SK-N-SH (cell line): Measurements from ENCODE around the gene PPP1R1B. TPM values are rescaled to one million over a fixed set of nuclear protein-coding genes. Genes with fewer than 3 reads are reported as not detected.

ENCODE experiments used
- CTCF ChIA-PET: fragments of 300-600, 350-600 bp; formaldehyde crosslinking; extraction: SDS; loops from one replicate; lab custom pipeline; 2021; lab: Yijun Ruan, JAX
- POLR2A ChIA-PET: fragments of 350-600 bp; sonication (Branson Sonifier 250); formaldehyde crosslinking; extraction: SDS; loops from one replicate; lab custom pipeline; 2020; ENCODE audit warnings: antibody characterized with exemption, inconsistent platforms; lab: Yijun Ruan, JAX
- DNase-seq: peaks from one replicate; pipeline ENCODE4 v3.0.0; 2012
- H2AFZ ChIP-seq: fragments of 200-600 bp; sonication (generic); 2 replicates; pipeline ENCODE4 v1.8.1; 2016; ENCODE audit warnings: antibody characterized with exemption, mild to moderate bottlenecking, low read depth
- H3F3A ChIP-seq: fragments of 200-600 bp; sonication (generic); replicated peaks from 2 replicates; pipeline ENCODE3; 2016; ENCODE audit warnings: antibody characterized with exemption, mild to moderate bottlenecking; ENCODE audit not compliant: insufficient read depth
- H3K27ac ChIP-seq, 2 experiments: fragments of 200-500 bp in 1 of 2; fragments of 200-600 bp in 1 of 2; sonication (Bioruptor generic) in 1 of 2; sonication (generic), shearing (Covaris generic) in 1 of 2; 2 replicates each; pipeline versions ENCODE4 v1.5.1 to v1.6.1; 2014 to 2016; ENCODE audit warnings: low read depth in 2 of 2, inconsistent platforms in 1 of 2, low read length in 1 of 2, mild to moderate bottlenecking in 1 of 2, mixed read lengths in 1 of 2
- H3K27me3 ChIP-seq: fragments of 200-600 bp; sonication (generic), shearing (Covaris generic); 2 replicates; pipeline ENCODE4 v1.6.1; 2016; ENCODE audit warnings: mixed run types; ENCODE audit not compliant: insufficient read depth
- H3K36me3 ChIP-seq, 2 experiments: fragments of 200-500 bp in 1 of 2; fragments of 200-600 bp in 1 of 2; sonication (Bioruptor generic) in 1 of 2; sonication (generic) in 1 of 2; replicated peaks in 1 of 2; 2 replicates each; pipeline versions ENCODE3 to v1.5.1; 2014 to 2016; ENCODE audit warnings: low read length in 1 of 2, mild to moderate bottlenecking in 1 of 2; ENCODE audit not compliant: insufficient read depth in 2 of 2, control insufficient read depth in 1 of 2
- H3K4me1 ChIP-seq, 2 experiments: fragments of 200-500 bp in 1 of 2; fragments of 200-600 bp in 1 of 2; sonication (Bioruptor generic) in 1 of 2; sonication (generic), shearing (Covaris generic) in 1 of 2; 2 replicates each; pipeline versions ENCODE4 v1.5.1 to v1.6.1; 2014 to 2016; ENCODE audit warnings: low read depth in 1 of 2, low read length in 1 of 2, mixed run types in 1 of 2; ENCODE audit not compliant: insufficient read depth in 2 of 2, control insufficient read depth in 1 of 2
- H3K4me2 ChIP-seq: fragments of 200-600 bp; sonication (generic), shearing (Covaris generic); 2 replicates; pipeline ENCODE4 v1.6.1; 2017; ENCODE audit warnings: mixed run types
- H3K4me3 ChIP-seq, 2 experiments: fragments of 200-500 bp in 1 of 2; fragments of 200-600 bp in 1 of 2; sonication (Bioruptor generic) in 1 of 2; sonication (generic), shearing (Covaris generic) in 1 of 2; 2 replicates each; pipeline versions ENCODE4 v1.5.1 to v1.8.1; 2014 to 2016; ENCODE audit warnings: low read depth in 2 of 2, inconsistent platforms in 1 of 2, low read length in 1 of 2, mild to moderate bottlenecking in 1 of 2, mixed read lengths in 1 of 2, moderate library complexity in 1 of 2
- H3K79me2 ChIP-seq: fragments of 200-600 bp; sonication (generic); 2 replicates; pipeline ENCODE4 v1.8.1; 2017; ENCODE audit warnings: mild to moderate bottlenecking; ENCODE audit not compliant: insufficient read depth
- H3K9ac ChIP-seq: fragments of 200-600 bp; sonication (generic); 2 replicates; pipeline ENCODE4 v1.6.1; 2017; ENCODE audit warnings: mixed run types
- H3K9me2 ChIP-seq: fragments of 200-600 bp; sonication (generic); 2 replicates; pipeline ENCODE4 v1.6.1; 2017; ENCODE audit warnings: mixed run types
- H3K9me3 ChIP-seq: fragments of 200-600 bp; sonication (generic); 2 replicates; pipeline ENCODE4 v1.6.1; 2017; ENCODE audit warnings: mixed run types, mild to moderate bottlenecking, moderate library complexity
- H4K20me1 ChIP-seq: fragments of 200-600 bp; sonication (generic); 2 replicates; pipeline ENCODE4 v1.6.1; 2017; ENCODE audit warnings: mild to moderate bottlenecking, mixed run types; ENCODE audit not compliant: insufficient read depth
- CHD2 ChIP-seq: fragments of 150-350 bp; IDR thresholded peaks from 2 replicates; pipeline ENCODE4 v1.6.1; 2018; ENCODE audit warnings: low read length; ENCODE audit not compliant: partially characterized antibody
- EZH2phosphoT487 ChIP-seq: fragments of 200-600 bp; sonication (generic); IDR thresholded peaks from 2 replicates; pipeline ENCODE4 v1.6.1; 2017; ENCODE audit warnings: low read depth, mixed run types, mild to moderate bottlenecking, antibody characterized with exemption, moderate library complexity, borderline replicate concordance
- FOSL2 ChIP-seq: IDR thresholded peaks from 2 replicates; pipeline ENCODE4 v1.4.0; 2012; ENCODE audit warnings: low read depth, mild to moderate bottlenecking, moderate library complexity, borderline replicate concordance
- FOXM1 ChIP-seq: IDR thresholded peaks from 2 replicates; pipeline ENCODE4 v1.4.0; 2012; ENCODE audit warnings: low read depth, mild to moderate bottlenecking
- GATA2 ChIP-seq: sonication (generic); formaldehyde crosslinking; IDR thresholded peaks from 2 replicates; pipeline ENCODE4 v1.5.0; 2020; ENCODE audit warnings: mild to moderate bottlenecking, missing genetic modification reagents
- RFX5 ChIP-seq: IDR thresholded peaks from 2 replicates; pipeline ENCODE4 v1.6.1; 2012; ENCODE audit warnings: mild to moderate bottlenecking, improper control_type of control experiment, low read length
- TAF1 ChIP-seq: IDR thresholded peaks from 2 replicates; pipeline ENCODE4 v1.6.1; 2012; ENCODE audit warnings: low read depth, mild to moderate bottlenecking, low read length, moderate library complexity, borderline replicate concordance
- TCF12 ChIP-seq: IDR thresholded peaks from 2 replicates; pipeline ENCODE4 v1.4.0; 2012
- WGBS: methylation state at CpG from one replicate; pipeline ENCODE4 v1.1.6; 2017; ENCODE audit warnings: low lambda C conversion rate; 5-methylcytosine and 5-hydroxymethylcytosine counted together
- polyA plus RNA-seq, 3 experiments: library from polyadenylated mRNA; depleted of rRNA; stranded (reverse); fragments of >200 nt; gene quantifications; 2 replicates each; pipeline ENCODE4 v1.2.3, GENCODE V29; 2012

The PPP1R1B gene
- polyA plus RNA-seq, 1 of the 3 experiments (the other 2 are of a cell fraction) = 0.07 TPM

GRCh38 chr17:39642291-39643074 is 15.7 kb downstream of the PPP1R1B start (continued):
- TF ChIP-seq EZH2phosphoT487 = no peak

GRCh38 chr17:39643271-39643670 is 16.5 kb downstream of the PPP1R1B start:
- Histone ChIP-seq H3F3A (no peaks in the 10 kb centered on the region), H2AFZ (no peak overlapping the region), H3K9ac (no peak overlapping the region), H3K9me2 (no peaks in the 10 kb centered on the region), H3K27ac (no peak overlapping the region), H3K4me2 (no peak overlapping the region), H3K9me3 (no peaks in the 10 kb centered on the region), H3K36me3 (no peaks in the 10 kb centered on the region), H4K20me1 (peaks cover 32% of the 10 kb centered on the region), H3K79me2 (peaks cover 77% of the 10 kb centered on the region), H3K4me3 (no peak overlapping the region), H3K27me3 (no peaks in the 10 kb centered on the region), H3K4me1 (peaks cover 0 to 9% of the 10 kb centered on the region in 2 experiments; a peak in 1 of 4 replicates)
- no peak for DNase-seq
- ChIA-PET POLR2A (no interaction called here), CTCF (interaction anchor here (1.7 to 17.4 kb wide), 5 partner anchors 9 to 95 kb away, joined by 4 to 332 read pairs (median 14); partner anchors contain the start of genes PNMT and PPP1R1B)
- WGBS = 66% methylated on average over 2 of the region's 4 CpGs
- TF ChIP-seq FOSL2 = peak; percentile 37; the same call in 1 of the 2 replicates
- no peak for TF ChIP-seq FOXM1

- no peaks in the 10 kb centered on the region for H3K9me2 ChIP-seq
- H3K27ac ChIP-seq = no peak overlapping the region
- DNase-seq = no peak
- H3K9ac ChIP-seq = no peak overlapping the region
- H3K79me2 ChIP-seq = peaks cover 48% of the 10 kb centered on the region
- H3K4me3 ChIP-seq = no peak overlapping the region
- H3K4me1 ChIP-seq = peaks cover 0 to 3% of the 10 kb centered on the region in 2 experiments; a peak in 1 of 4 replicates
- no peaks in the 10 kb centered on the region for H3K9me3 ChIP-seq
- CTCF ChIA-PET = interaction anchor here (1.6 to 2.0 kb wide), 2 partner anchors 12 to 24 kb away, joined by 6 to 9 read pairs; no protein-coding TSS in a partner anchor
- POLR2A ChIA-PET = no interaction called here
- no peak overlapping the region for H3K4me2 ChIP-seq
- no peak overlapping the region for H2AFZ ChIP-seq
- no peaks in the 10 kb centered on the region for H3K36me3 ChIP-seq
- 87% methylated on average over 2 of the region's 5 CpGs for WGBS
- H4K20me1 ChIP-seq = peaks cover 32% of the 10 kb centered on the region
- no peaks in the 10 kb centered on the region for H3F3A ChIP-seq
- TF ChIP-seq TCF12 = no peak
- TF ChIP-seq RFX5 = no peak
- no peaks in the 10 kb centered on the region for H3K27me3 ChIP-seq
These were observed 20.5 kb downstream of the PPP1R1B start for GRCh38 chr17:39647256-39647655.

- no peak for TF ChIP-seq GATA2
- TF ChIP-seq TAF1 = no peak
- TF ChIP-seq CHD2 = no peak
- no peak overlapping the region for H2AFZ ChIP-seq
- no peak overlapping the region for H3K4me2 ChIP-seq
- CTCF ChIA-PET = interaction anchor here (0.6 to 7.2 kb wide), 6 partner anchors 10 to 66 kb away, joined by 3 to 83 read pairs (median 6); no protein-coding TSS in a partner anchor
- H3K9me2 ChIP-seq = no peaks in the 10 kb centered on the region
- H3K79me2 ChIP-seq = peaks cover 33% of the 10 kb centered on the region
- peaks cover 0 to 4% of the 10 kb centered on the region in 2 experiments; a peak in 1 of 4 replicates for H3K4me1 ChIP-seq
- no peaks in the 10 kb centered on the region for H3K27me3 ChIP-seq
- H3F3A ChIP-seq = no peaks in the 10 kb centered on the region
- peaks cover 16% of the 10 kb centered on the region for H4K20me1 ChIP-seq
- 93% methylated on average over 15 of the region's 15 CpGs for WGBS
- POLR2A ChIA-PET = no interaction called here
- no peak overlapping the region for H3K4me3 ChIP-seq
- no peak overlapping the region for H3K9ac ChIP-seq
- no peak overlapping the region for H3K27ac ChIP-seq
- DNase-seq = no peak
- H3K36me3 ChIP-seq = no peaks in the 10 kb centered on the region
- H3K9me3 ChIP-seq = no peaks in the 10 kb centered on the region
These were observed 22.0 kb downstream of the PPP1R1B start for GRCh38 chr17:39648616-39649366.
